Lower leg skin (tissue), 4 donors: ENCODE measurements around the gene PHIP. TPM values are rescaled to one million over a fixed set of nuclear protein-coding genes. Genes with fewer than 3 reads are reported as not detected.
"Not testable (repeated sequence)": the region's sequence is repeated elsewhere in the genome, so short reads cannot be mapped to it uniquely, and the experiment has no call there.

Experiments
- DNase-seq, 2 donors: peaks; one replicate each; pipeline ENCODE4 v3.0.0-alpha.2; 2019; ENCODE audit warnings: low spot score in 2 of 2
- H3K4me3 ChIP-seq: fragments of 200-600 bp; sonication (generic); 2 replicates; pipeline ENCODE4 v1.5.1; 2017; ENCODE audit warnings: mild to moderate bottlenecking, low read depth; ENCODE audit not compliant: poor library complexity, severe bottlenecking
- CTCF ChIP-seq, 3 donors: fragments of 450-650 bp; IDR thresholded peaks; one replicate each; pipeline ENCODE4 v1.5.1; 2016; ENCODE audit warnings: antibody characterized with exemption in 3 of 3, mild to moderate bottlenecking in 3 of 3, moderate library complexity in 2 of 3
- POLR2A ChIP-seq, 2 donors: fragments of 450-650 bp; IDR thresholded peaks; one replicate each; pipeline ENCODE4 v1.6.1; 2016 to 2017; ENCODE audit warnings: antibody characterized with exemption in 2 of 2, mild to moderate bottlenecking in 1 of 2, moderate library complexity in 1 of 2
- WGBS, 2 donors: methylation state at CpG; one replicate each; pipeline ENCODE4 v1.1.5; 2018; 5-methylcytosine and 5-hydroxymethylcytosine counted together
- intact Hi-C: fragments of 100-400 bp; cut with DNase I; formaldehyde crosslinking; loops from one replicate; pipeline ENCODE4 v1.15.0; 2023; ENCODE audit warnings: low total_unique reads
- total RNA-seq, 4 donors: library from RNA; depleted of rRNA; stranded (reverse); fragments of >200 nt; gene quantifications; one replicate each; pipeline ENCODE4 v1.1.0, GENCODE V29; 2016

Gene PHIP
- total RNA-seq, 4 donors from 2014 or later: 21.3 to 23.9 (median 22.4) TPM

GRCh38 chr6:78908621-78909020 lies 169.4 kb downstream of the PHIP start:
- intact Hi-C loops: no loop called here
- no peak overlapping the region for H3K4me3 ChIP-seq
- WGBS, 2 donors: 72 to 75% methylated on average over 2 of the region's 2 CpGs

GRCh38 chr6:78896227-78896626 lies 181.8 kb downstream of the PHIP start:
- TF ChIP-seq CTCF (IDR thresholded peaks at IDR 0.05): no peak
- TF ChIP-seq POLR2A (IDR thresholded peaks at IDR 0.05): no peak
- 76 to 81% methylated on average over 2 of the region's 2 CpGs for WGBS, 2 donors
- intact Hi-C loops: no loop called here
- H3K4me3 ChIP-seq: no peak overlapping the region
- no peak for DNase-seq

More at GRCh38 chr6:78908621-78909020, 169.4 kb downstream of the PHIP start:
- no peak for DNase-seq
- TF ChIP-seq POLR2A (IDR thresholded peaks at IDR 0.05): no peak
- TF ChIP-seq CTCF (IDR thresholded peaks at IDR 0.05): no peak

GRCh38 chr6:78889901-78890300 lies 188.2 kb downstream of the PHIP start:
- intact Hi-C loops, DNase-seq, H3K4me3 ChIP-seq: not testable (repeated sequence)
- WGBS, 2 donors: 96 to 97% methylated on average over 5 of the region's 5 CpGs

Other genes starting within 250 kb of the PHIP start
- 1 to 10 TPM; 1.3 to 4.8 (median 3.2) TPM for gene IRAK1BP1, start 210.7 kb downstream of the PHIP start, total RNA-seq
- gene HMGN3, start 156.4 kb upstream of the PHIP start, total RNA-seq: 10 to 100 TPM; 10.8 to 38.3 (median 21.4) TPM